Panc1 (cell line): Measurements from ENCODE around the gene TESK1.

Source experiments
- POLR2AphosphoS5 ChIP-seq: IDR thresholded peaks from 2 replicates; pipeline ENCODE4 v1.6.1; 2012; ENCODE audit warnings: mild to moderate bottlenecking, low read depth, low read length, moderate library complexity
- TCF7L2 ChIP-seq: IDR thresholded peaks from 2 replicates; pipeline ENCODE4 v1.6.1; 2011; ENCODE audit warnings: mild to moderate bottlenecking, low read depth, low read length, inconsistent platforms
- TF ChIP-seq, protein P1 (sequence below): fragments of 450-650 bp; IDR thresholded peaks from 2 replicates; pipeline ENCODE4 v1.5.1; 2017; ENCODE audit warnings: mild to moderate bottlenecking

DNA sequence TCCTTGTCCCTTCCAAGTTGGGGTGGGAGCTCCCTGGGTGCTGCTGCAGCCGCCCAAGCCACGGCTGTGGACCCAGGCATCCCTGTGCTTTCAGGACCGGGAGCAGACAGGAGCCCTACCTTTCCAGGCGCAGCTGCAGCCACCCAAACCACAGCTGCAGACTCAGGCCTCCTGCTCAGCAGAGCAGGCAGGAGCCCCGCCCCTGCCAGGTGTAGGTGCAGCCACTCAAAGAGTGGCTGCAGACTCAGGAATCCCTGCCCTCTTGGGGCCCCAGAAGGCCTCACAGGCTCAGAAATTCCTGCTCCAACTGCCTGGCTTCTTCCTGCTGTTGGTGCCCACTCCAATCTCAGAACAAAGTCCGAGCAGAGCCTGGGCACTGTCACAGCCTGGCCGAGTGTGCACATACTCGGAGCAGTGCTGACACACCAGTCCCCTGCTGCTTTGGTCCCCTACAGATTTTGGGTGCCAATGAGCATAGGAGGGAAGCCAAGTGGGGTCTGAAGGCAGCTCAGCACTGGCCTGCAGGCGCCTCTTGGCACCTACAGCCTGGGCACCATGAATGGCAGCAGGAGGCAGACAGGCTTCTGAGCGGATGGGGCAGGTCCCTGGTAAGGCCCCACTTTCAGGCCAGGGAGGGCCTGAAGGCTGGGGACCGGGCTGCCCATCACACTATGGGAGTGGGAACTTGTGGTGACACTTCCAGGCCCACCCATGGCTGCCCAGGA lies 6.0 kb upstream of the TESK1 start:
- TF ChIP-seq, protein P1, sequence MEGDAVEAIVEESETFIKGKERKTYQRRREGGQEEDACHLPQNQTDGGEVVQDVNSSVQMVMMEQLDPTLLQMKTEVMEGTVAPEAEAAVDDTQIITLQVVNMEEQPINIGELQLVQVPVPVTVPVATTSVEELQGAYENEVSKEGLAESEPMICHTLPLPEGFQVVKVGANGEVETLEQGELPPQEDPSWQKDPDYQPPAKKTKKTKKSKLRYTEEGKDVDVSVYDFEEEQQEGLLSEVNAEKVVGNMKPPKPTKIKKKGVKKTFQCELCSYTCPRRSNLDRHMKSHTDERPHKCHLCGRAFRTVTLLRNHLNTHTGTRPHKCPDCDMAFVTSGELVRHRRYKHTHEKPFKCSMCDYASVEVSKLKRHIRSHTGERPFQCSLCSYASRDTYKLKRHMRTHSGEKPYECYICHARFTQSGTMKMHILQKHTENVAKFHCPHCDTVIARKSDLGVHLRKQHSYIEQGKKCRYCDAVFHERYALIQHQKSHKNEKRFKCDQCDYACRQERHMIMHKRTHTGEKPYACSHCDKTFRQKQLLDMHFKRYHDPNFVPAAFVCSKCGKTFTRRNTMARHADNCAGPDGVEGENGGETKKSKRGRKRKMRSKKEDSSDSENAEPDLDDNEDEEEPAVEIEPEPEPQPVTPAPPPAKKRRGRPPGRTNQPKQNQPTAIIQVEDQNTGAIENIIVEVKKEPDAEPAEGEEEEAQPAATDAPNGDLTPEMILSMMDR: no peak
- TF ChIP-seq TCF7L2: no peak
- no peak for TF ChIP-seq POLR2AphosphoS5
